Mesendoderm (in vitro differentiated cells): ENCODE measurements around the gene KLHL1.

Experiments used
- DNase-seq: peaks from one replicate; pipeline ENCODE4 v3.0.0; 2013
- H2AK5ac ChIP-seq: 2 replicates; pipeline ENCODE4 v1.6.1; 2013; ENCODE audit warnings: low read length, inconsistent platforms
- H2BK120ac ChIP-seq: 2 replicates; pipeline ENCODE4 v1.6.1; 2013; ENCODE audit warnings: low read depth, mild to moderate bottlenecking, low read length, moderate library complexity, mixed read lengths
- H2BK15ac ChIP-seq: replicated peaks from 2 replicates; pipeline ENCODE4 v1.6.1; 2013; ENCODE audit warnings: low read depth, mild to moderate bottlenecking, moderate library complexity
- H2BK5ac ChIP-seq: 2 replicates; pipeline ENCODE4 v1.6.1; 2013; ENCODE audit warnings: low read length, inconsistent platforms
- H3K18ac ChIP-seq: 2 replicates; pipeline ENCODE4 v1.6.1; 2013; ENCODE audit warnings: mild to moderate bottlenecking, low read length, mixed read lengths
- H3K23ac ChIP-seq: one replicate; pipeline ENCODE4 v1.6.1; 2013; ENCODE audit warnings: low read length
- H3K27ac ChIP-seq: 2 replicates; pipeline ENCODE4 v1.5.1; 2013; ENCODE audit warnings: low read depth, mild to moderate bottlenecking, inconsistent platforms, low read length, moderate library complexity
- H3K27me3 ChIP-seq: 2 replicates; pipeline ENCODE4 v1.6.1; 2013; ENCODE audit warnings: low read length, control low read depth, mild to moderate bottlenecking, inconsistent platforms; ENCODE audit not compliant: insufficient read depth, poor library complexity
- H3K36me3 ChIP-seq: 2 replicates; pipeline ENCODE4 v1.6.1; 2013; ENCODE audit warnings: low read length, inconsistent platforms; ENCODE audit not compliant: control insufficient read depth, insufficient read depth
- H3K4ac ChIP-seq: one replicate; pipeline ENCODE4 v1.6.1; 2013; ENCODE audit warnings: low read depth, mild to moderate bottlenecking, low read length, moderate library complexity
- H3K4me1 ChIP-seq: 2 replicates; pipeline ENCODE4 v1.6.1; 2013; ENCODE audit warnings: low read depth, low read length, inconsistent platforms; ENCODE audit not compliant: control insufficient read depth
- H3K4me2 ChIP-seq: 2 replicates; pipeline ENCODE4 v1.6.1; 2013; ENCODE audit warnings: low read length
- H3K4me3 ChIP-seq: 2 replicates; pipeline ENCODE4 v1.5.1; 2013; ENCODE audit warnings: mild to moderate bottlenecking, low read length
- H3K56ac ChIP-seq: one replicate; pipeline ENCODE4 v1.6.1; 2013; ENCODE audit warnings: low read length
- H3K79me1 ChIP-seq: 2 replicates; pipeline ENCODE4 v1.6.1; 2013; ENCODE audit warnings: low read length, inconsistent platforms
- H3K79me2 ChIP-seq: 2 replicates; pipeline ENCODE4 v1.6.1; 2013; ENCODE audit warnings: mild to moderate bottlenecking, low read length; ENCODE audit not compliant: control insufficient read depth, insufficient read depth
- H3K9ac ChIP-seq: 2 replicates; pipeline ENCODE4 v1.6.1; 2013; ENCODE audit warnings: low read length, inconsistent platforms
- H4K5ac ChIP-seq: one replicate; pipeline ENCODE4 v1.6.1; 2013; ENCODE audit warnings: low read length
- H4K8ac ChIP-seq: one replicate; pipeline ENCODE4 v1.6.1; 2013; ENCODE audit warnings: low read depth, mild to moderate bottlenecking, control low read depth, low read length, moderate library complexity
- WGBS: extraction: QIAGEN DNeasy Blood & Tissue Kit; methylation state at CpG from one replicate; pipeline ENCODE4 v1.1.7; 2013; ENCODE audit warnings: low lambda C conversion rate, missing lambda C conversion rate; ENCODE audit not compliant: insufficient coverage; ENCODE audit errors: extremely low coverage; 5-methylcytosine and 5-hydroxymethylcytosine counted together

The KLHL1 gene

GRCh38 chr13:69769608-69770007 is 338.6 kb downstream of the KLHL1 start:
- H4K5ac ChIP-seq: no peak overlapping the region
- no peak overlapping the region for H3K4me3 ChIP-seq
- no peak overlapping the region for H3K4me2 ChIP-seq
- no peak overlapping the region for H2AK5ac ChIP-seq
- peak; percentile 13 for DNase-seq
- H2BK120ac ChIP-seq: no peak overlapping the region
- no peaks in the 10 kb centered on the region for H3K4me1 ChIP-seq
- H3K23ac ChIP-seq: no peak overlapping the region
- H3K9ac ChIP-seq: no peak overlapping the region
- no peak overlapping the region for H4K8ac ChIP-seq
- no peak overlapping the region for H2BK5ac ChIP-seq
- no peak overlapping the region for H3K56ac ChIP-seq
- H3K27ac ChIP-seq: no peak overlapping the region
- no peak overlapping the region for H3K4ac ChIP-seq
- H3K18ac ChIP-seq: no peak overlapping the region
- H3K27me3 ChIP-seq: no peaks in the 10 kb centered on the region
- WGBS: no CpG with 5 or more reads among the region's 3 CpGs
- no peak overlapping the region for H2BK15ac ChIP-seq
- no peaks in the 10 kb centered on the region for H3K36me3 ChIP-seq
- H3K79me2 ChIP-seq: no peaks in the 10 kb centered on the region
- no peaks in the 10 kb centered on the region for H3K79me1 ChIP-seq

- no peak overlapping the region for H3K4ac ChIP-seq
- no peaks in the 10 kb centered on the region for H3K27me3 ChIP-seq
- H2AK5ac ChIP-seq: no peak overlapping the region
- no peak overlapping the region for H3K4me2 ChIP-seq
- no peaks in the 10 kb centered on the region for H3K36me3 ChIP-seq
- H3K79me2 ChIP-seq: no peaks in the 10 kb centered on the region
- H2BK5ac ChIP-seq: no peak overlapping the region
- H4K5ac ChIP-seq: no peak overlapping the region
- no peak overlapping the region for H3K9ac ChIP-seq
- H4K8ac ChIP-seq: no peak overlapping the region
- no CpG with 5 or more reads among the region's 1 CpG for WGBS
- no peak for DNase-seq
- no peak overlapping the region for H3K4me3 ChIP-seq
- H3K18ac ChIP-seq: no peak overlapping the region
- no peak overlapping the region for H3K23ac ChIP-seq
- no peak overlapping the region for H3K56ac ChIP-seq
- H2BK15ac ChIP-seq: no peak overlapping the region
- no peak overlapping the region for H3K27ac ChIP-seq
- H2BK120ac ChIP-seq: no peak overlapping the region
- no peaks in the 10 kb centered on the region for H3K4me1 ChIP-seq
- no peaks in the 10 kb centered on the region for H3K79me1 ChIP-seq
Measured at GRCh38 chr13:69761581-69761980, 346.7 kb downstream of the KLHL1 start.

GRCh38 chr13:69755101-69755500 is 353.2 kb downstream of the KLHL1 start:
- Histone ChIP-seq H2BK15ac (no peak overlapping the region), H3K27me3 (no peaks in the 10 kb centered on the region), H3K18ac (no peak overlapping the region), H3K79me2 (no peaks in the 10 kb centered on the region), H2BK120ac (no peak overlapping the region), H3K79me1 (no peaks in the 10 kb centered on the region), H3K9ac (no peak overlapping the region), H2AK5ac (no peak overlapping the region), H3K27ac (no peak overlapping the region), H3K4me1 (no peaks in the 10 kb centered on the region), H4K8ac (no peak overlapping the region), H3K36me3 (no peaks in the 10 kb centered on the region), H2BK5ac (no peak overlapping the region), H3K4ac (no peak overlapping the region), H3K56ac (no peak overlapping the region), H3K4me3 (no peak overlapping the region), H3K23ac (no peak overlapping the region), H4K5ac (no peak overlapping the region), H3K4me2 (no peak overlapping the region)
- no CpG with 5 or more reads among the region's 2 CpGs for WGBS
- no peak for DNase-seq

GRCh38 chr13:69751259-69751658 is 357.0 kb downstream of the KLHL1 start:
- no CpG with 5 or more reads among the region's 4 CpGs for whole genome bisulfite sequencing
- Histone ChIP-seq H4K8ac (no peak overlapping the region), H3K56ac (no peak overlapping the region), H2BK120ac (no peak overlapping the region), H3K9ac (no peak overlapping the region), H3K4ac (no peak overlapping the region), H3K79me2 (no peaks in the 10 kb centered on the region), H3K18ac (no peak overlapping the region), H3K4me3 (no peak overlapping the region), H3K79me1 (no peaks in the 10 kb centered on the region), H3K27ac (no peak overlapping the region), H3K4me1 (no peaks in the 10 kb centered on the region), H3K4me2 (no peak overlapping the region), H3K27me3 (no peaks in the 10 kb centered on the region), H2AK5ac (no peak overlapping the region), H2BK5ac (no peak overlapping the region), H3K23ac (no peak overlapping the region), H3K36me3 (no peaks in the 10 kb centered on the region), H4K5ac (no peak overlapping the region), H2BK15ac (no peak overlapping the region)
- DNase-seq: no peak

GRCh38 chr13:69737129-69737935 is 370.9 kb downstream of the KLHL1 start:
- H3K56ac ChIP-seq: no peak overlapping the region
- H3K23ac ChIP-seq: no peak overlapping the region
- H2AK5ac ChIP-seq: no peak overlapping the region
- no peak overlapping the region for H2BK5ac ChIP-seq
- no peak overlapping the region for H4K5ac ChIP-seq
- no peak overlapping the region for H2BK15ac ChIP-seq
- DNase-seq: no peak
- H3K79me1 ChIP-seq: no peaks in the 10 kb centered on the region
- H3K36me3 ChIP-seq: no peaks in the 10 kb centered on the region
- WGBS: no CpG with 5 or more reads among the region's 11 CpGs
- H3K27me3 ChIP-seq: no peaks in the 10 kb centered on the region
- H3K4ac ChIP-seq: no peak overlapping the region
- no peaks in the 10 kb centered on the region for H3K79me2 ChIP-seq
- H3K4me3 ChIP-seq: no peak overlapping the region
- H3K18ac ChIP-seq: no peak overlapping the region
- no peak overlapping the region for H4K8ac ChIP-seq
- no peaks in the 10 kb centered on the region for H3K4me1 ChIP-seq
- H3K4me2 ChIP-seq: no peak overlapping the region
- no peak overlapping the region for H3K9ac ChIP-seq
- H2BK120ac ChIP-seq: no peak overlapping the region
- H3K27ac ChIP-seq: no peak overlapping the region

GRCh38 chr13:69721631-69722030 is 386.6 kb downstream of the KLHL1 start:
- no peak overlapping the region for H2BK5ac ChIP-seq
- no peak overlapping the region for H3K56ac ChIP-seq
- no peak overlapping the region for H2BK15ac ChIP-seq
- no peaks in the 10 kb centered on the region for H3K4me1 ChIP-seq
- H3K9ac ChIP-seq: no peak overlapping the region
- H2AK5ac ChIP-seq: no peak overlapping the region
- no peak for DNase-seq
- H3K4me2 ChIP-seq: no peak overlapping the region
- no peak overlapping the region for H3K18ac ChIP-seq
- H3K27ac ChIP-seq: no peak overlapping the region
- no peak overlapping the region for H3K4me3 ChIP-seq
- H2BK120ac ChIP-seq: no peak overlapping the region
- H3K23ac ChIP-seq: no peak overlapping the region
- no peak overlapping the region for H4K5ac ChIP-seq
- no peaks in the 10 kb centered on the region for H3K27me3 ChIP-seq
- no peaks in the 10 kb centered on the region for H3K79me2 ChIP-seq
- no CpG with 5 or more reads among the region's 1 CpG for WGBS
- H3K4ac ChIP-seq: no peak overlapping the region
- no peaks in the 10 kb centered on the region for H3K36me3 ChIP-seq
- no peaks in the 10 kb centered on the region for H3K79me1 ChIP-seq
- H4K8ac ChIP-seq: no peak overlapping the region
